HT-29 (cell line): Measurements from ENCODE around the gene KCNK13. TPM values are rescaled to one million over a fixed set of nuclear protein-coding genes. Genes with fewer than 3 reads are reported as not detected.
"Not testable (repeated sequence)": the region's sequence is repeated elsewhere in the genome, so short reads cannot be mapped to it uniquely, and the experiment has no call there.

ENCODE experiments used
- DNase-seq: peaks from one replicate; pipeline ENCODE4 v3.0.0-alpha.2; 2015; ENCODE audit warnings: low spot score
- total RNA-seq: library from RNA; depleted of rRNA; stranded (reverse); fragments of >200 nt; shearing (Covaris generic); gene quantifications from 2 replicates; pipeline ENCODE4 v1.2.3, GENCODE V29; 2014; rRNA removed

Gene KCNK13
- not detected in 2 replicates for total RNA-seq

DNA sequence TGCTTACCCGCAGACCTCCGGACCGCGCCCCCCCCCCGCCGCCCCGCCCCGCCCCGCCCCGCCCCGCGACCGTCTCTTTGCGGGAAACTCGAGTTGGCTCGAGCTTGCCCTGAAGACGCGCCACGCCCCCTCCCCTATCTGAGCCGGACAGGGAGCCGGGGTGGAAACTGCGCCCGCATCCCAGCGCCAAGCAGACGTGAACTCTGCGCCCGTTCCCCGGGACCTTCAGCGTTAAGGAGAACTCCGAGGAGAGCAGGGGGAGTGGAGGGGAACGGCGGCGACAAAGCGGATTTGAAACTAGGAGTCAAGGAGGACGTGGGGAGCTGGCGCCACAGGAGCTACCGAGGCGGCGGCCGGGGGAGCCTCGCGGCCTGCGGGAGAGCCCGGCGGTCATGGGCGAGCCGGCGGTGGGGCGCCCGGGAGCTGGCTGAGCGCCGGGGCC lies at the start of gene KCNK13:
KCNK13 (plus strand) TSS at position 310 of the 442 bp plus-strand sequence. CDS start 212 bp downstream, outside the sequence.
- DNase-seq: no peak

DNA sequence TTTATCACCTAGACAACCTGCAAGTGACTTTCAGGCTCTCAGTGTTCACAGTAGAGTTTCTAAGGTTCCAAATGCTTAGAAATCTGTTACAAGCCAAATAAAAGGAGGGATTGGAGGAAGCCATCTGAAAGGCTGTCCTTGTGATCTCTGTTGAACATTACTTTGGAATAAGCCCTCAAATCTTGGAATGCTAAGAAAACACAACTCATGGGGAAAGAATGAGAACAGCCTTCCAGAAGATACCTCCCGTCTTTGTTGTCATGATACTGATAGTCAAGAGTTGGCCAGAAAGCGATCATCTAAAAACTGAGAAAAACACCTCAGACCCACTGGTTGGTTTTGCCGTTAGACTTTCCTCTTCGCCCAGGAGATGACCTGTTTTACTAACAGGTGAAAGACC lies 44.4 kb upstream of the KCNK13 start:
- DNase-seq: no peak

DNA sequence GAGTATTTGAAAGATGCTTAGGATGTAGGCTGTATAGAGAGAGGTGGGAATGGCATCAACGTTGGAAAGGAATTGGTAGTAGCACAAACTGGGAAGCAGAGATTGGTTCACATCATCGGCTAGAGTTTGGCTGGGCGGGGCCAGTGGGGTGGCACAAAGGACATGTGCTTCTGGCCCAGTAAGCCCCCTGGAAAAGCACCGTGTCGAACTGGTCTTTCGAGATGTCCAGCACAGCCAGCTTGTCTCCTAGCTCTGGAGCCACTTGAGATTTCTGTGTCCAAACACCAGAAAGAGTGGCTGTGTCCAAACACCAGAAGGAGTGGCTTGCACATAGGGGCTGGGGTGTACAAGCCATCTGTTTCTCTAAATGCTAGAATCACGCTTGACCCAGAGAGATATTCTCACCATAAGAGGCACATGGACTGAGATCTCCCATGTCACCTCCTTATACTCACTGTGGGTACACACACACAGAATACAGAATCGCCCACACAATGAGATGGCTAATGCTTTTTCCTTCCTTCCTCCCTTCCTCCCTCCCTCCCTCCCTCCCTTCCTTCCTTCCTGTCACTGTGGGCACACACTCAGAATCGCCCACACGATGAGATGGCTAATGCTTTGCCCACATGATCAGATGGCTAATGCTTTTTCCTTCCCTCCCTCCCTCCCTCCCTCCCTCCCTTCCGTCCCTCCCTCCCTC lies 41.8 kb upstream of the KCNK13 start:
- DNase-seq: no peak

DNA sequence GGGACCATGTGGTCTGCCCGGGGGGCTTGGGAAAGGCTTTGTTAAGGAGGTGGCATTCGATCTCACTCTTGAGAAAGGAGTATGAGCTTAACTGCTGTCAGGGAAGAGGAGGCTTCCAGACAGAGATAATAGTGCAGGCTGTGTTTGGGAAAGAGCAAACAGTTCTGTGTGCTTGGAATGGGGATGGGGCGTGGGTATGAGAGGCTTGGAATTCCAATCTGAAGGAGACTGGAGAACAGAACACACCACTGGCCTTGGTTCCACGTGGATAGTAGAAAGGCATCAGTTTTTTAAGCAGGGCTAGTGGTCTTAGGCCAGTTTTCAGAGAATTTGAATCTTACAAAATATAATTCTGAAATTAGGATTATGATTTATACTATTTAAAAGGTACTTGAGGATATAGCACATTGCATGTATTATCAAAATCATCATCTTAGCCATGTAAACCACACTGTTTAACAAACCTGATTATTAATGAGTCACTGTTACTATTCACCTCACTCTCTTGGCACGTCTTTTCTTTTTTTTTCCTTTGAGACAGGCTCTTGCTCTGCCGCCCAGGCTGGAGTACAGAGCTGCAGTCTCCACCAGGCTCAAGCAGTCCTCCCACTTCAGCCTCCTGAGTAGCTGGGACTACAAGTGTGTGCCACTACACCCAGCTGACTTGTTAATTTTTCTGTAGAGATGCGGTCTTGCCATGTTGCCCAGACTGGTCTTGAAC lies 38.5 kb upstream of the KCNK13 start:
- no peak for DNase-seq

DNA sequence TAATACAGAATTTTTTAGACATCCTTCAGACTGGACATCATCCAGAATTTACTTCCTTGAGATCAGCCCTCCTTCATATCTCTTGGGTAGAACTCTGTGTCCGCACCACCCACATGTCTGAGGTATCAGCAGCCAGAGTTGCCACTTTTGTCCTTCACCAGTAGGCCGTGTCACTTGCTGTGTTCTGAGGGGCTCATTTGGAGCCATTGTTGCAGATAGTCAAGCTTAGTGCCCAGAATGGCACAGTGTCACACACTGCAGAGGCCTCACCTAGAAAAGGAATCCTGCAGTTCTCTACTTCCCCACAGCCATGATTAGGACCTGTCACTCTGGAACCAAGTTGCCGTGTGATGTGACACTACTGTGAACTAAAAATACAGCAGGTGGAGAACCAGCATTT lies 36.9 kb upstream of the KCNK13 start:
- no peak for DNase-seq

DNA sequence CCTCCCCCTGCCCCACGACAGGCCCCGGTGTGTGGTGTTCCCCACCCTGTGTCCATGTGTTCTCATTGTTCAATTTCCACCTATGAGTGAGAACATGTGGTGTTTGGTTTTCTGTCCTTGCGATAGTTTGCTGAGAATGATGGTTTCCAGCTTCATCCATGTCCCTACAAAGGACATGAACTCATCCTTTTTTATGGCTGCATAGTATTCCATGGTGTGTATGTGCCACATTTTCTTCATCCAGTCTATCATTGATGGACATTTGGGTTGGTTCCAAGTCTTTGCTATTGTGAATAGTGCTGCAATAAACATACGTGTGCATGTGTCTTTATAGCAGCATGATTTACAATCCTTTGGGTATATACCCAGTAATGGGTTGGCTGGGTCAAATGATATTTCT lies 35.2 kb upstream of the KCNK13 start:
- DNase-seq: not testable (repeated sequence)

DNA sequence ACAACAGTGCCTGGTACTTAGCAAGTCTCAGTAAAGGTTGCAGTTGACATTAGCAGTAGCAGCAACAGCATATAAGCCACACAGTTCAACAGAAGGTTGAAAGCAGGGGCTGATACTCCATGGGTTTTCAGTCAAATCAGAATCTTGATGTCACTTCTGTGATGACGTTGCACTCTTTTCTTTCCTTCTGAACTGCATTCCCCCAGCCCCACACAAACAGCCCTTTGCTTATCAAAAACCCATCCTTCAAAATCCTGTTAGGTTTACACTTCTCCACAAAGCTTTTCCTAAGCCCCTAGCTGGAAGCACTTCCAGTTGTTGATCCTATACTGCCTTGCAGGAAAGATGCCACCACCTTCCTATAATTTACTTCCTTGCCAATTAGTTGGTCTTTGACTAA lies 34.0 kb upstream of the KCNK13 start:
- DNase-seq: no peak

DNA sequence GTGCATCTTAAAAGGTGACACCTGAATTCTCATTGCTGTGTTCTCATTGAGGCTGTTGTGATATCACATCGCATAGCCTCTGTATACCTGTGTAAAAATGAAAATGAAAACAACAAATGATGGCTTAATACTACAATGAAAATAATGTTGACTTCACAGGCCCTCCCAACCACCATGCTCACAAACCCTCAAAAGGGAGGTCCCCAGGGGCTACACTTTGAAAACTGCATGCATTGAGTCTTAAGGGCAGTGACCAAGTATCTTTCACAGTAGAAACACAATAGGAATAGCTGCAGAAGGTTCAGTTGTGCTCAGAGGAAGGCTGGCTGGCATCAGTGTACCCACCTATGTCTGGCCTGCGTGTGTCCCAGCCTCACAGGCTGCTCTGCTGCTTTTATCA lies 27.6 kb upstream of the KCNK13 start:
- no peak for DNase-seq

DNA sequence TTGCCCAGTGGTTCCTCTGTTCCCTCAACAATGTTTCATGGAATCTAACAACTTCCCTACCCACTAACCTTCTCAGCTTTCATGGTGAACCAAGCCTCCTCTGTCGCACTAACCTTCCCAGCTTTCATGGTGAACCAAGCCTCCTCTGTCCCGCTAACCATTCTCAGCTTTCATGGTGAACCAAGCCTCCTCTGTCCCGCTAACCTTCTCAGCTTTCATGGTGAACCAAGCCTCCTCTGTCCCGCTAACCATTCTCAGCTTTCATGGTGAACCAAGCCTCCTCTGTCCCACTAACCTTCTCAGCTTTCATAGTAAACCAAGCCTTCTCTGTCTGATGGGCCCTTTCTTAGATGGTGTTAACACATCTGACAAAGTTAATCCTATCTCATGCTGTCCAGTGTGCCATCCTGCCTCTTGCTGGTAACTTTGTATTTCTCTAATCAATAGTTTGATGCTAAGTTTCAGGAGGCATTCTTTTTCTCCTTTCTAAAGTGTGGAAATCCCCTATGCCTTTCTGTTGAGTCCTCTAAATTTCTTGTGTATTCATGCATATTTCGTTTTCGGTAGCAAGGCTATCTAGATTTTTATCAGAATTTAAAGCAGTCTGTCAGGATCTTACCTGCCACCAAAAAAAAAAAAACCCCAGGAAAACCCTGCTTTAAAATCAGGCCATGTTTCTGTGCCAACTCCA lies 26.8 kb upstream of the KCNK13 start:
- DNase-seq: no peak

DNA sequence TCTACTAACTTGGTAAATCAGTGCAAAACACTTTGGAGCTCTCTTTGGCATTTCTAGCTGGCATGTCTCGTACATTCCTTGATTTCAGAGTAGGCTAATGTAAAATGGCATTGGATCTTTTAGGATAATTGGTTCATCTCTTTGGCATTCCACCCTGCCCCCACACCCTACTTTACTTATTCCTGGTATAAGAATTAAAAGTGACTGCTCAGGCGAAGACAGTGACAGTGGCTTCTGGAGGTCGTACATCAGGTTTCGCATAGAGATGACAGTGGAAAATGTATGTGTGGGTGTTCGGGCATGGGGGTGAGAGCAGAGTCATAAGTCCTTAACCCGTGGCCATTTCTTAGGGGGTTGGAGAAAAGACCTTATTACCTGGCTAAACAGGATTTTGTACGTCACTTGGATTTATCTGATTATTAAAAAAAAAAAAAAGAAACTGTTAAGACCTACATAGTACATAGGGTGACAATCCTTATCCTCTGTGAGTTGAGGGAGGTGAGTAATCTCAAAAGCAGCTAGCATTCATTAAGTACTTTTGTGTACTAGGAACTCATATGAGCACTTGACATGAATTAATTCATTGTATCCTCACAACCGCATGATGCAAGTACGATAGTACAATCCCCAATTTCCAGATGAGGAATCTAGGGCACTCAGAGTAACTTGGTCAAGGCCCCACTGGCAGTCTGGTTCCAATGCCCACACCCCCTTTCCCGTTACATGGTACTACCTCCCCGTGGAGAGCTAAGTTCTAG lies 22.4 kb upstream of the KCNK13 start:
- no peak for DNase-seq

DNA sequence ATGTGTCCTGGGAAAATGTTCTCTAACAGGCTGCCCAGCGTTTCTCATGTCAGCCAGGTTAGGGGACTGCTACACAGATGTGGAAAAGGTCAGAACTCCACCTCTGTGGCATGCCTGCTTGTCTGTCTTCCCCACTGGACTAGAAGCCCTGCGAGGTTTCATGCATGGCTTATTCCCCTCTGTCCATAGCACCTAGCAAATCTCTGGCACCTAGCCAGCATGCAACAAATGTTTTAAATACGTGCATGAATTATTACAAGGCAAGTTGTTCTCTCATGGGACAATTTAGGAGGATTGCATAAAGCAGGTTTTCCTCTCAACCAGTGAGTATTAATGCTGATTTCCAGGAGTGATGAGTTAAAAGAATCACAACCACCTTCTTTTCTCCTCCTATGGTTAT lies 21.4 kb upstream of the KCNK13 start:
- no peak for DNase-seq

DNA sequence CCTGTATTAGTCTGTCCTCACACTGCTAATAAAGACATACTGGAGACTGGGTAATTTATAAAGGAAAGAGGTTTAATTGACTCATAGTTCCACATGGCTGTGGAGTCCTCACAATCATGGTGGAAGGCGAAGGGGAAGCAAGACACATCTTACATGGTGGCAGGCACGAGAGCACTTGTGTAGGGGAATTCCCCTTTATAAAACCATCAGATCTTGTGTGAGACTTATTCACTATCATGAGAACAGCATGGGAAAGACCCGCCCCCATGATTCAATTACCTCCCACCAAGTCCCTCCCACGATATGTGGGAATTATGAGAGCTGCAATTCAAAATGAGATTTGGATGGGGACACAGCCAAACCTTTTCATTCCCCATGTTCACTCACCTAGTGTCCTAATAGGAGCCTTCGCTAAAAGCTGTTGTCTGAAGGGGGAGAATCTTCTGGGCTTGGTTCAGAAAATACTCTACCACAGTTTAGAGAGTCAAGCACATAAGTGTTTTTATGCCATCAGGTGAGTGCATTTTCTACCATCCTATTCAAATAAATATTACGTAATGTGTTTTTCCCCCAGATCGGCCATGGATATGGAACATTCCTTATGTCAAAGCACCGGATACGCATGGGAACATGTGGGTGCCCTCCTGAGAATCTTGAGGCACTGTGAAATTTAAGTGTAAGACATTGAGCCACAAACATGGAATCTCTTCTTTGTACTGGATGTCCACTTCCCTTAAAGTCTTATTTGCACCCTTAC lies 19.1 kb upstream of the KCNK13 start:
- no peak for DNase-seq

DNA sequence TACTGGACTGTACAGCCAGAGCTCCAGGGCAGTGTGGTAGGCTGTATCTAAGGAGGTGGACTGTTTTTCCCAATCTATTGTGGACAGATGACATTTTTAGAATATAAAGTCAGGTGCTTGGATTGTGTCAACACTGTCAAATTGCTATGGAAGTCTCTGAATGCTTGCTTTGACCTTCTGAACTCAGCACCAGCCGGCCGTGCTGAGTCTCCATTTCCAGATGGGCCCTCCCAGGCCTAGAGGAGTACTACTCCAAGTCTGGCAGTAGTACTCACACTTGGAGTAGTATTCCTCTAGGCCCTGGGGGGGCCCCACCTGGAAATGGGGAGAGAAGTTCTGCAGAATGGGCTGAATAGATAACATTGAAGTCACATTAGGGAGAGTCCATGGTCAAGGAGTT lies 16.2 kb upstream of the KCNK13 start:
- DNase-seq: no peak

DNA sequence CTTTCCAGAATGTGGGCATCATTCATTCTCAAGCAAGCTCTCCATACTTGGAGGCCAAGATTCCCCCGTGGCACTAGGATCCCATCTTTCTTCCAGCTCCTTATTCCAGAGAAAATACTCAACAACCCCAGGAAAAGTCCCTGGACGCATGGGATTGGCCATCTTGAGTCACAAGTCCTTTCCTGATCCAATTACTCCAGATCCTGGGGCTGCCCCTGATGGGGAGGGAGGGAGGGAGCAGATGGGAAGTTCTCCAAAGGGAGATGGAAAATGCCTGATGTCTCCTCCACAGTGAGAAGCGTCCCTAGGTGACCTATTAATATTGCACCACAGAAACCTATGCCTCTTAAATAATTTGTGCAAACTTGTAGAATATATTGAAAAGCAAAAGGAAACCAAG lies 12.4 kb upstream of the KCNK13 start:
- DNase-seq: no peak

DNA sequence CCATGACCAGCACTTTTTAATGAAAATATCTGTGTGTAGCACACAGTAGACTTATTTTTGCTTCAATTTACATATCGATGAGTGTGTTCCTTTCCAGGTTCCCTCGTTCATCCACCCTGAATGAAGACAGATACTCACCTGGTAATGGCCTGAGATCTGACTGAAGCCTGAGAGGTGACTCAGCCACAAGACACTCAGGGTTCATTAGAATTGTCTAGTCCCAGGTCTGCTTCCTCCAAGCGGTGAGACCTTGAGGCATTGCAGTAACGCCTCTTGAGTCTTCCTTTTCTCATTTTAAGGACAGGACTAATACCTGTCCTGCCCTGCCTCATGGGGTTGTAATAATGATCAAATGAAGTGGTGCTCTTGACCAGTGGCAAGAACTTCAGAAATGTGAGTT lies 11.5 kb upstream of the KCNK13 start:
- no peak for DNase-seq

DNA sequence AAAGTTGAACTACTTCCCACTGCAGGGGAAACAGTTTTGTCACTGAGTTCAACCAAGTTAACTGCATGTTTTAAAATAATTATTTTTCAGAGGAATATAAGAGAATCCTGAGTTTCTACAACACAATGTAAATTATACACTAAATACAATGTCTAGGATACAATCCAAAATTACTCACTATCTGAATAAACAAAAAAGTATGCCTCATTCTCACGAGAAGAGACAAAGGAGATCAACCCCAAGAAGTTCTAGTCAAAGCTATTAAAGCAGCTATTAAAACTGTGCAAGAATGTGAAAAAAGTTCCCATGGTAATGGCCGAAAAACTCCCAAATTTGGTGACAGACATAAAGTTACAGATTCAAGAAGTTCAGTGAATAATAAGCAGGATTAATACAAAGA lies 8.8 kb upstream of the KCNK13 start:
- DNase-seq: no peak

DNA sequence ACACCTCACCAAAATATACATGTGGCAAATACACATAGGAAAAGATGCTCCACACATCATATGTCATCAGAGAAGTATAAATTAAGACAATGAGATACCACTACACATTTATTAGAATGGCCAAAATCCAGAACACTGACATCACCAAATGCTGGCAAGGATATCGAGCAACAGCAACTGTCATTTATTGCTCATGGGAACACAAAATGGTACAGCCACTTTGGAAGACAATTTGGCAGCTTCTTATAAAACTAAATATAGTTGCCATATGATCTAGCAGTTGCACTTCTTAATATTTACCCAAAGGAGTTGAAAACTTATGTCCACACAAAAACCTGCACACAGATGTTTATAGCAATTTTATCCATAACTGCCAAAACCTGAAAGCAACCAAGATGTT lies 7.0 kb upstream of the KCNK13 start:
- no peak for DNase-seq

DNA sequence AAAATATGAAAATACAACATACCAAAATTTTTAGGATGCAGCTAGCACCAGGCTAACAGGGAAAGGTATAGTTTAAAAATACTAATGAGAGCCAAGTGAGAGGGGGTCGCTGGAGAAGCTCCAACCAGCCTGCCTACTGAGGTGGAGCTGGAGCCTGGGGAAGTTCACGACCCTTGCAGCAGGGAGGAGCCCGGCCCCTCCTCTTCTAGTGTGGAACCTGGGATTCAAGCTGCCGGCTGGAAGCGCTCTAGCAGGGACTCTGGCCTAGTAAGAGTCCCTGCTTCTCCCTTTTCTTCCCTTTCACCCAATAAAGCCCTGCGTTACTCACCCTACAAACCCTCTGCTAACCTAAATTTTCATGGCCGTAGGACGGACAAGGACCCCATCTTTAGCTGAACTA lies 5.0 kb upstream of the KCNK13 start:
- no peak for DNase-seq

DNA sequence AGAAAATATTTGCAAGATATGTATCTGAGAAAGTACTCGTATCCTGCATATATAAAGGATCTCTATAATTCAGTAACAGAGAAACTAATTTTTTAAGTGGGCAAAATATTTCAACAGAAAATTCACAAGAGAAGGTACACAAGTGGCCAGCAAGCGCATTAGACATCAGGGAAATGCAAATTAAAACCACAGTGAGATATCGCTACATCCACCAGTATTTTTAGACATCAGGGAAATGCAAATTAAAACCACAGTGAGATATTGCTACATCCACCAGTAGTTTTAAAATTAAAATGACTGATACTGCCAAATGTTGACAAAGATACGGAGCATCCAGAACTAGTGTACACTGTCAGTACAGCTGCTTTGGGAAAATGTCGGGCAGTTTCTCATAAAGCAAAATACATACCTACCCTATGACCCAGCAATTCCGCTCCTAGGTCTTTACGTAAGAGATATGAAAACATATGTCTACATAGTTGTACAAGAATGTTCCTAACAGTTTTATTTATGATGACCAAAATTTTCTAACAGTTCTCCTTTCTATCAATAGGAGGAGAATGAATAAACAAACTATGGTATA lies 2.8 kb upstream of the KCNK13 start:
- DNase-seq: no peak

DNA sequence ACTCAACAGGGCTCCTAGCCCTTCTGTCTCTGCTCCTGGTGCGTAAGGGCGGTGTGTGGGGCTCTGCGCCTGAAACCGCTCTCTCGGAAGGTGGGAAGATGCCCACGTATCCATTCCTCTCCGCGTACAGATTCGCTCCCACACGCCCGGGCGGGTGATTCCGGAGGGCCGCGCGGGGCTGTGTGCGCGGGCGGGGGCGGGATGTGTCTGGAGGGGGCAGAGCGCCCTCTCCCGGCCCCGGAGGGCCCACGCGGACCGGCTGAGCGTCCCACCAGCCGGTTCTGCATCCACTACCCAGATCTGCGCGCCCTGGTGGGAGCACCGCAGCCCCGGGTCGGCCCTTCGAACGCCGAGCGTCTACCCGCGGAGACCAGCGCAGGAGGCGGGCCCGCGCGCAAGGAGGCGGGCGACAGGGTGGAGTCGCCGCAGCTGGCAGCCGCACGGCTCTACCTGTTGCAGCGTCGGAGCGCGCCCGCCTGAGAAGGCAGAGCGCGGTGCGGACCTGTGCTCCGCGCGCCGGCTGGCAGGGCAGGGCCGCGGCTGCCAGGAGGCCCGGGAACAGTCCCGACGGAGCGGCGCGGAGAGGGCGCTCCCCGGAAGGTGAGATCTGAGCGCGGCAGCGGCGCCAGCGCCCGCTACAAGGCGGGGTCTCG lies 1.4 kb upstream of the KCNK13 start:
- peak; percentile 46 for DNase-seq
